HUES48 (cell line): ENCODE measurements around the gene SPARC.

Source experiments
- H3K27ac ChIP-seq: one replicate; pipeline ENCODE4 v1.7.0; 2013; ENCODE audit warnings: low read depth, low read length, inconsistent platforms
- H3K27me3 ChIP-seq: 2 replicates; pipeline ENCODE4 v1.6.1; 2013; ENCODE audit warnings: mild to moderate bottlenecking, low read length; ENCODE audit not compliant: control insufficient read depth, insufficient read depth
- H3K36me3 ChIP-seq: 2 replicates; pipeline ENCODE4 v1.6.1; 2013; ENCODE audit warnings: low read length; ENCODE audit not compliant: control insufficient read depth, insufficient read depth
- H3K4me1 ChIP-seq: 2 replicates; pipeline ENCODE4 v1.6.1; 2013; ENCODE audit warnings: mild to moderate bottlenecking, low read length; ENCODE audit not compliant: control insufficient read depth, insufficient read depth
- H3K4me3 ChIP-seq: 2 replicates; pipeline ENCODE4 v1.5.1; 2013; ENCODE audit warnings: mild to moderate bottlenecking, low read depth, low read length
- H3K9ac ChIP-seq: 2 replicates; pipeline ENCODE4 v1.6.1; 2013; ENCODE audit warnings: mild to moderate bottlenecking, low read depth, low read length, moderate library complexity
- H3K9me3 ChIP-seq: 2 replicates; pipeline ENCODE4 v1.6.1; 2013; ENCODE audit warnings: low read length; ENCODE audit not compliant: control insufficient read depth, insufficient read depth

Gene SPARC

DNA sequence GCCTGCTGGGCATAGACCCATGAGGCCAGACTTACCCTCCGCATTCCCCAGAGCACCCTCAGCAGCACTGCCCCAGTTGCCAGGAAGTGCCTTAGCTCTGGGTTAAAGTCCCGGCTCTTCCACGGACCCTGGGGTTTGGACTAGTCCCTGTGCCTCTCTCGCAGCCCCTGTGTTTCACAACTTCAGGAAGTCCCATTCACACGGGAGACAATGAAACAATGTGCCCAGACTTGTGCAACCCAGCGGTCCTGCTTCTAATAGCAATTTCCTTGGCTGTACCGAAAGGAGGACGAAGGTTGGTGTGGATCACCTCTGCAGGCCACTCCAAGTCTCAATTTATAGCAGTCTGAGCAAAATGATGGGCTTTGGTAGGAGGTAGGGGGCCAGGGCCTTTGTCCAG is 53.8 kb downstream of the SPARC start:
- Histone ChIP-seq H3K27ac (no peak overlapping the region), H3K27me3 (peaks cover 8% of the 10 kb centered on the region; the same call in 1 of the 2 replicates), H3K9ac (no peak overlapping the region), H3K4me1 (0 out of 2 replicates have a peak, but pooled peaks cover 3% of the 10 kb centered on the region), H3K4me3 (no peak overlapping the region), H3K9me3 (no peaks in the 10 kb centered on the region), H3K36me3 (no peaks in the 10 kb centered on the region)

DNA sequence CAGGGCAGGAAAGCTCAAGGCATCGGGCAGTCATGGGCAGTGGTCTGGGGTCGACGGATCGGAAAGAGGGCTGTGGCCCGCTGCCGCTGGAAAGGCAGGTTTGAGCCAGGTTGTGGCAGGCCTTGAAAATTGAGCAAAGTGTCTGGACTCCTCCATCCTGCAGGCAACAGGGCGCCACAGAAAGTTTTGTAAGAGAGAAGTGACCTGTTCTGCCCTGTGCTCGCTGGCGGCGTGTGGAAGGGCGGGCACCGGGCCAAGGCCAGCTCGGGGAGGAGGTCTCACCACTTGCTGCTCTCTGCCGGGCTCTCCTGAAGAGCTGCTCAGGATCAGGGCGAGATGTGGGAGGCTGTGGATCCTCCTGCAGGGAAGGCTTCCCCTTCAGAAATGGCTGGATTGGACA is 54.2 kb downstream of the SPARC start:
- Histone ChIP-seq H3K27ac (no peak overlapping the region), H3K36me3 (no peaks in the 10 kb centered on the region), H3K27me3 (peaks cover 8% of the 10 kb centered on the region; the same call in 1 of the 2 replicates), H3K9me3 (no peaks in the 10 kb centered on the region), H3K4me3 (no peak overlapping the region), H3K4me1 (0 out of 2 replicates have a peak, but pooled peaks cover 3% of the 10 kb centered on the region), H3K9ac (no peak overlapping the region)

DNA sequence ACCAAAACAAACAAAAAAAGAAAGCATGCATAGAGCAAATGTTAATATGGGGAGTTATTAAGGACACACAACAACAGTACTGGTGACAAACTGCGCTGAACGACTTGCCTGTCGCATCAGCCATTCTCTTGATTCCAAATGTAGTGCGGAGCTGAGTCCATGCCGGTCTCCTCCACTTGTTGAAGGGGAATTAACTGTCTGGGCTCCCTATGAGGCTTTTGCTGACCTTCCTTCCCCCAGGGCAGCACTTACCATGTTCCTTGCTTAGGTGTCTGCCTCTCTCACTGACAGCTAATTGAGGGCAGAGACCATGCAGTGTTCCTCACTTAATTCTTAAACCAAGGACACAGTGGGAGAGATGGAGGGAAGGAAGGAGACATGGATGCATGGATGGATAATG is 54.8 kb downstream of the SPARC start:
- H3K9me3 ChIP-seq = no peaks in the 10 kb centered on the region
- no peaks in the 10 kb centered on the region for H3K36me3 ChIP-seq
- H3K9ac ChIP-seq = no peak overlapping the region
- H3K27me3 ChIP-seq = peaks cover 8% of the 10 kb centered on the region; the same call in 1 of the 2 replicates
- H3K4me3 ChIP-seq = no peak overlapping the region
- 0 out of 2 replicates have a peak, but pooled peaks cover 3% of the 10 kb centered on the region for H3K4me1 ChIP-seq
- no peak overlapping the region for H3K27ac ChIP-seq

DNA sequence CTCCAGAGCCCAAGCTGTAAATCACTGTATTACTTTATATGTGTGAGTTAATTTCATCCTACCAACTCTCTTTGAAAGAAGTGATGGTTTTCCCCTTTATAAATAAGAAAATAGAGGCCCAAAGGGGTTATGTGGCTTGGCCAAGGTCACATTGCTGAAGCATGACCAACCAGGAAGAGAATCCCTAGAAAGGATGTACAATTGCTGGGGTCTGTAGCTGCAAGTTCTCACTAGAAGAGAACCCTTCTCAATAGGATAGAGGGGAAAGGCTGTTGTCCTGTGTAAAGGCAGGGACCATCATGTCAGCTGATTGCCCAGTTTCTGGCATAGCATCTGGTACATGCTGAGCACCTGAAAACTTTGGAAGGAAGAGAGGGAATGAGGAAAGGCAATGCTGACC is 56.6 kb downstream of the SPARC start:
- Histone ChIP-seq H3K9me3 (no peaks in the 10 kb centered on the region), H3K9ac (no peak overlapping the region), H3K36me3 (no peaks in the 10 kb centered on the region), H3K4me3 (no peak overlapping the region), H3K4me1 (0 out of 2 replicates have a peak, but pooled peaks cover 3% of the 10 kb centered on the region), H3K27me3 (no peaks in the 10 kb centered on the region), H3K27ac (no peak overlapping the region)

DNA sequence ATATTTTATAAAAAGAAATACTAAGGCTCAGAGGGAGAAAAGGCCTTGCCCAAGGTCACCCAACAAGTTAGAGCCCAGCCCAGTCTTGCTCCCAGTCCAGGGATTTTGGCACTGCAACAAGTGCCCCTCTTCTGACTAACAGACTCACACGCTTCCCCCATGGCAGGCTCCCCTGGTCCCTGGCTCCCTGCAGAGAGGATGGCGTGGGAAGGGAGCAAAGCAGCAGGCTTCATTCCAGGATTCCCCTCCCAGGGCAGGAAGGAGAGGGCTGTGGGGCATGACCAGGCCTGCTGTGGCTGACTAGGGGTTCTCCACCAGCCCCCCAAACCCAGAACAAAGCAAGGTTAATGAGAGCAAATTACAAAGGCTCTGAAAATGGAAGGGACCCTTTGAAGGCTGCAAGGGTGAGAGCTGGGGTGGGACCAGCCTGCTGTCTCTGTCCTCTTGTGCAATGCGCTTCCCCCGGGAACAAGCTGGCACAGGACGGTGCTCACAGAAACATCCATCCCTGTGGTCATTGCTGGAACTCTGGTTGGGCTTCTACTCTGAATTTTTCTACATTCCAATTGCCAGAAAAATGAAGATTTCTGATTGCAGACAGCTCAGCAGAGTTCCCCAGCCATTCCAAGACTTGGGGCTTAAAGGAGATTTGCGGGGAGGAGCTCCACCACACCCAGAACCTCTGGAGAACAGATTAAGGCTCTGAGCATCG is 58.4 kb downstream of the SPARC start:
- no peaks in the 10 kb centered on the region for H3K27me3 ChIP-seq
- no peaks in the 10 kb centered on the region for H3K9me3 ChIP-seq
- H3K4me1 ChIP-seq = 0 out of 2 replicates have a peak, but pooled peaks cover 3% of the 10 kb centered on the region
- H3K4me3 ChIP-seq = no peak overlapping the region
- no peak overlapping the region for H3K27ac ChIP-seq
- H3K9ac ChIP-seq = no peak overlapping the region
- no peaks in the 10 kb centered on the region for H3K36me3 ChIP-seq

DNA sequence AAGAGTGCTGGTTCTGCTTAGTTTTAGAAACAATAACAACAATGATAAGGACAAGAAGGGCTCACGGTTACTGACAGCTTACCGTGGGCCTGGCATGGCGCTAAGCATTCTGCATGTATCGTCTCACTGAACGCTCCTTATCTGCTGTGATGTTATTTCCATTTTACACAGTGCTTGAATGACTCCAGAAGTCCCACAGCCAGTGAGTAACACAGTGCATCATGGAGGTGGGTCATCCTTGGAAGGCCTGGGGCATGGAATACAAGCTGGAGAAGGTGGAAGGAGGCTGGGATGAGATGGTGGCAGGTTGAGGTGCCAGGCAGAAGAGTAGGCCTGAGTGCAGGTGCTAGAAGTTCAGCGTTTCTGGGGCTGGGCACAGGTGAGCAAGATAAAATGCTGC is 59.1 kb downstream of the SPARC start:
- Histone ChIP-seq H3K27ac (no peak overlapping the region), H3K9me3 (no peaks in the 10 kb centered on the region), H3K36me3 (no peaks in the 10 kb centered on the region), H3K27me3 (no peaks in the 10 kb centered on the region), H3K4me3 (no peak overlapping the region), H3K4me1 (0 out of 2 replicates have a peak, but pooled peaks cover 3% of the 10 kb centered on the region), H3K9ac (no peak overlapping the region)

DNA sequence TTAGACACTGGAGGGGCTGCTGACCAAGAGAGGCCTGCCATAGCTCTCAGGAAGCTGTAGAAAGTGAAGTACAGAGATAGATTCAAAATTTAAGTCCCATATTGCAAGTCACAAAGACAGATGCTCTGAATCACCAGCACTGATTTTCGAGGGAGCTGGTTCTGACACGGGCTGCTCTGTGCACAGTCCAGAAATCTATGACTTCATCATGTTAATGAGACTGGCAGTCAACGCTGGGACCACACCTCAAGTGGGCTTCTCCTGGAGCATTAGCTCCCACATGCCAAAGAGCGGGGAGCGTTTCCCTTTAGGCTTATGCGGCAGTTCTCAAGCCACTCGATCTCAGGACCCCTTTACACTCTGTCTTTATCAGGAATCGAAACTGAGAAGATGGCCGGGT is 61.4 kb downstream of the SPARC start:
- no peak overlapping the region for H3K27ac ChIP-seq
- no peak overlapping the region for H3K4me3 ChIP-seq
- no peaks in the 10 kb centered on the region for H3K9me3 ChIP-seq
- H3K9ac ChIP-seq = no peak overlapping the region
- H3K4me1 ChIP-seq = peaks cover 9% of the 10 kb centered on the region
- H3K27me3 ChIP-seq = no peaks in the 10 kb centered on the region
- no peaks in the 10 kb centered on the region for H3K36me3 ChIP-seq

DNA sequence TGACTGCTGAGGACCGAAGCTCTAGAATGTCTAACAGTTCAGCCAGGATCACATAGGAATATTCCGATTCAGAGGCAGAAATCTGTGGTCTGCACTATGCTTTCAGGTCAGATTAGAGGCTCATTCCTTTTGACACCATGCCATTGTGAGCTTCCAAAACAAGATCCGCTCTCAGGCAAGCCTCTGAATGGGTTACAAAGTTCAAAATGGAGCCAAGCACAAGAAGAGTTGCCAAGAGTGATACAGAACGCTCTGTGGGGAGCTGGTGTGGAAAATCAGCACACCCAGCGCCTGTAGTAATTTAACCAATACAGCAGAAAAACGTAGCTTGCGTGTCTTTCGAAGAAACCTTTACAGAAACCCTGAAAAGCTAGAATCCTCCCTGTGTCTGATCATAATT is 62.2 kb downstream of the SPARC start:
- H3K36me3 ChIP-seq = no peaks in the 10 kb centered on the region
- no peak overlapping the region for H3K27ac ChIP-seq
- no peak overlapping the region for H3K9ac ChIP-seq
- H3K9me3 ChIP-seq = no peaks in the 10 kb centered on the region
- peaks cover 17% of the 10 kb centered on the region for H3K4me1 ChIP-seq
- H3K4me3 ChIP-seq = no peak overlapping the region
- no peaks in the 10 kb centered on the region for H3K27me3 ChIP-seq

DNA sequence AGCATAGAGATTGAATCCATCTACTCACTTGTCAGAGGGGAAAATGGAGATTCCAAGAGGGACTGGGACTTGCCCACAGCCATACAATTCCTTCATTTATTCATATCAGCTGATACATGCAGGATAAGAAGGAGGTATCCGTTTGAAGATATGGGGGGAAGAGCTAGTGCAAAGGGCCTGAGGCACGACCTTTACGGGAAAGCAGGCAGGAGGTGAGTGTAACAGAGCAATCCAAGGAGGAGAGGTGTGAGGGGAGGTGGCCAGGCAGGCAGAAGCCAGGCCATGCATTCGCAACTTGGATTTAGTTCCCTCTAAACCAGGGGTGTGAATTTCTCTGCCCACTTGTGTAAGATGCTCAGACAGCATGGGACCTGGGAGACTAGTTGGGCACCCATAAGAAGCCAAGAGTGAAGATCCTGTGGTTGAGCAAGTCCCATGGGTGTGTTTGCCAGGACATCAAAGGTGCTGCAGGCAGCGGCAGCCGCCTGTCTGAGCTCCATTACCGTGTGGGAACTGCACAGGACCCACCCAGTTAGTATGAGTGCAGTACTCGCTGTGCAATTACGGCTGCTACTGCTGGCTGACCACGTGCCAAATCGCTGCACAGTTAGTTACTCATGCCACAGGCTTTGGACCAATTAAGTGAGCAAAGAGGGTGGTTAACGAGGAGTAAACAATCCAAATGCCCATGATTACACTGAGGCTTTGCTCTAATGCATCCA is 64.2 kb downstream of the SPARC start:
- Histone ChIP-seq H3K27me3 (no peaks in the 10 kb centered on the region), H3K36me3 (no peaks in the 10 kb centered on the region), H3K4me1 (peaks cover 25% of the 10 kb centered on the region), H3K4me3 (no peak overlapping the region), H3K9me3 (no peaks in the 10 kb centered on the region), H3K27ac (no peak overlapping the region), H3K9ac (no peak overlapping the region)

DNA sequence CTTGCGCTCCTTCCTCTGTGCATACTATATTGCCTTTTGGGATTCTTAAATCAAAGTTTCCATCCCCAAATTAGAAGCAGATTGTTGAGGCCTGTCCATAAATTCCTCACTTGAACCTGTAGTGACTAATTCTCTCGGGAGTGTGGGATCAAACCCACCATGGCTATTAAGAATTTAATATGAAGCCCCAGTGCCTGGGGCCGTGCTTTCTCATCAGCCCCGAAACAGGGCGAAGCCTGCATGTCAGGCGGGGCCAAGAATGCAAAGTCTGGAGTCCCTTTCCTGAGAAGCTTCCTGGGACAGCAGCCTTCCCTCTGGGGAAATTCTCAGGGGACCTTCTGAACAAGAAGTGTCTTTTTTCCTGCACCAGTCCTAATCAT is 66.3 kb downstream of the SPARC start:
- Histone ChIP-seq H3K4me1 (peaks cover 25% of the 10 kb centered on the region), H3K36me3 (no peaks in the 10 kb centered on the region), H3K27ac (peak overlapping the region; percentile 81), H3K9ac (no peak overlapping the region), H3K4me3 (no peak overlapping the region; the same call in 1 of the 2 replicates), H3K9me3 (no peaks in the 10 kb centered on the region), H3K27me3 (no peaks in the 10 kb centered on the region)

DNA sequence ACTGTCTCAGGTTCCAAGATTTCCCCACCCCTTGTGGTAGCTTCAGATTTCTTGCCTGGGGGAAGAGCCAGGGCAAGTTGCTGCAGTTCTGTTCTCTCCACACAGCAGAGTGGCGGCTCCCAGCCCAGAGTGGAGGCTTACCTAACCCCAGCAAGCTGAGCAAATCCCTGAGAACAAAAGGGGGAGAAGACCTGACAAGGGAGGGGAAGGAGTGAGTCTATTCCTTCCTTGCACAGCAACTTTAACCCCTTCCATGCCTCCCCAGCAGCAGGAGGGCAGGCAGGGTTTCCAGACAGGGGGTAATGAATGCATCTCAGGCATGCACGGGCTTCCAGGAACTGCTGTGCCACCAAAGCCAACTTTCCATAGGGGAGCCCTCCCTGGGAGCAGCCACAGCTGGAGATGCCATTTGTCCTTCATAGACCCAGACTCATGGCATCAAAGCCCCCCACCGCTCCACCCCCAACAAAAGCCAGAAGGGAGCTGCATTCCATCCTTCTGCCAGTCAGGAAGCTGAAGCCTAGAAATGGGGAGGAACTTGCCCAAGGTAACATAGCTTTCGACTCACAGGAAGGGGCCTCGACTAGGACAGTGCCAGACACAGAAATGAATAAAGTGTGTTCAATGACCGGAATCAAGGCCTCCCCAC is 66.8 kb downstream of the SPARC start:
- H3K4me1 ChIP-seq = peaks cover 25% of the 10 kb centered on the region
- no peaks in the 10 kb centered on the region for H3K9me3 ChIP-seq
- no peak overlapping the region for H3K9ac ChIP-seq
- no peaks in the 10 kb centered on the region for H3K27me3 ChIP-seq
- no peaks in the 10 kb centered on the region for H3K36me3 ChIP-seq
- peak overlapping the region; percentile 81 for H3K27ac ChIP-seq
- no peak overlapping the region; the same call in 1 of the 2 replicates for H3K4me3 ChIP-seq
